ENCODE results near the gene DONSON. TPM values are rescaled to one million over a fixed set of nuclear protein-coding genes. Genes with fewer than 3 reads are reported as not detected.

DONSON gene
- total and polyA plus RNA-seq, 9 of the 15 experiments (the other 6 are each of a cell fraction or from before 2014, with no cell fraction given) = 26.7 to 124 (median 62.6) TPM

- TF ChIP-seq, protein P1, sequence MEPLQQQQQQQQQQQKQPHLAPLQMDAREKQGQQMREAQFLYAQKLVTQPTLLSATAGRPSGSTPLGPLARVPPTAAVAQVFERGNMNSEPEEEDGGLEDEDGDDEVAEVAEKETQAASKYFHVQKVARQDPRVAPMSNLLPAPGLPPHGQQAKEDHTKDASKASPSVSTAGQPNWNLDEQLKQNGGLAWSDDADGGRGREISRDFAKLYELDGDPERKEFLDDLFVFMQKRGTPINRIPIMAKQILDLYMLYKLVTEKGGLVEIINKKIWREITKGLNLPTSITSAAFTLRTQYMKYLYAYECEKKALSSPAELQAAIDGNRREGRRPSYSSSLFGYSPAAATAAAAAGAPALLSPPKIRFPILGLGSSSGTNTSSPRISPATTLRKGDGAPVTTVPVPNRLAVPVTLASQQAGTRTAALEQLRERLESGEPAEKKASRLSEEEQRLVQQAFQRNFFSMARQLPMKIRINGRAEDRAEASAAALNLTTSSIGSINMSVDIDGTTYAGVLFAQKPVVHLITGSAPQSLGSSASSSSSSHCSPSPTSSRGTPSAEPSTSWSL (CRISPR knock-in tag; IDR thresholded peaks at IDR 0.05; ENCODE audit: borderline replicate concordance) = no peak
- TF ChIP-seq ZNF124 (CRISPR knock-in tag; IDR thresholded peaks at IDR 0.05) (no peak), FOXJ2 (tag; IDR thresholded peaks at IDR 0.05) (no peak), E2F1 (CRISPR knock-in tag; IDR thresholded peaks at IDR 0.05) (no peak), MAFF (IDR thresholded peaks at IDR 0.05; ENCODE audit: low read length) (no peak), NR2C2 (CRISPR knock-in tag; IDR thresholded peaks at IDR 0.05) (no peak), NR2C2 (tag; IDR thresholded peaks at IDR 0.05) (0 out of 2 replicates have a peak, but pooled peaks have one; percentile 46), TAF7 (tag; IDR thresholded peaks at IDR 0.05) (no peak), HDGF (IDR thresholded peaks at IDR 0.05) (0 out of 2 replicates have a peak, but pooled peaks have one; percentile 31), ZNF224 (CRISPR knock-in tag; IDR thresholded peaks at IDR 0.05) (no peak), HINFP (tag; conservative IDR thresholded peaks at IDR 0.05; ENCODE audit: low read depth) (no peak), SPI1 (IDR thresholded peaks at IDR 0.05; ENCODE audit: borderline replicate concordance, low read depth, low read length) (no peak), MBD2 (IDR thresholded peaks at IDR 0.05; ENCODE audit: borderline replicate concordance, low read depth) (no peak), NR2C1 (IDR thresholded peaks at IDR 0.05) (no peak; the same call in 1 of the 2 replicates), NR2C1 (tag; IDR thresholded peaks at IDR 0.05) (0 out of 2 replicates have a peak, but pooled peaks have one; percentile 9), ZZZ3 (IDR thresholded peaks at IDR 0.05) (no peak), XRCC3 (IDR thresholded peaks at IDR 0.05) (no peak), TOE1 (IDR thresholded peaks at IDR 0.05; ENCODE audit: borderline replicate concordance) (no peak), TOE1 (CRISPR knock-in tag; IDR thresholded peaks at IDR 0.05; ENCODE audit: borderline replicate concordance, low read depth) (no peak), E2F3 (CRISPR knock-in tag; IDR thresholded peaks at IDR 0.05) (no peak)
- TF ChIP-seq, protein P2, sequence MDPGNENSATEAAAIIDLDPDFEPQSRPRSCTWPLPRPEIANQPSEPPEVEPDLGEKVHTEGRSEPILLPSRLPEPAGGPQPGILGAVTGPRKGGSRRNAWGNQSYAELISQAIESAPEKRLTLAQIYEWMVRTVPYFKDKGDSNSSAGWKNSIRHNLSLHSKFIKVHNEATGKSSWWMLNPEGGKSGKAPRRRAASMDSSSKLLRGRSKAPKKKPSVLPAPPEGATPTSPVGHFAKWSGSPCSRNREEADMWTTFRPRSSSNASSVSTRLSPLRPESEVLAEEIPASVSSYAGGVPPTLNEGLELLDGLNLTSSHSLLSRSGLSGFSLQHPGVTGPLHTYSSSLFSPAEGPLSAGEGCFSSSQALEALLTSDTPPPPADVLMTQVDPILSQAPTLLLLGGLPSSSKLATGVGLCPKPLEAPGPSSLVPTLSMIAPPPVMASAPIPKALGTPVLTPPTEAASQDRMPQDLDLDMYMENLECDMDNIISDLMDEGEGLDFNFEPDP (CRISPR knock-in tag; IDR thresholded peaks at IDR 0.05) = no peak
- TF ChIP-seq, protein P3, sequence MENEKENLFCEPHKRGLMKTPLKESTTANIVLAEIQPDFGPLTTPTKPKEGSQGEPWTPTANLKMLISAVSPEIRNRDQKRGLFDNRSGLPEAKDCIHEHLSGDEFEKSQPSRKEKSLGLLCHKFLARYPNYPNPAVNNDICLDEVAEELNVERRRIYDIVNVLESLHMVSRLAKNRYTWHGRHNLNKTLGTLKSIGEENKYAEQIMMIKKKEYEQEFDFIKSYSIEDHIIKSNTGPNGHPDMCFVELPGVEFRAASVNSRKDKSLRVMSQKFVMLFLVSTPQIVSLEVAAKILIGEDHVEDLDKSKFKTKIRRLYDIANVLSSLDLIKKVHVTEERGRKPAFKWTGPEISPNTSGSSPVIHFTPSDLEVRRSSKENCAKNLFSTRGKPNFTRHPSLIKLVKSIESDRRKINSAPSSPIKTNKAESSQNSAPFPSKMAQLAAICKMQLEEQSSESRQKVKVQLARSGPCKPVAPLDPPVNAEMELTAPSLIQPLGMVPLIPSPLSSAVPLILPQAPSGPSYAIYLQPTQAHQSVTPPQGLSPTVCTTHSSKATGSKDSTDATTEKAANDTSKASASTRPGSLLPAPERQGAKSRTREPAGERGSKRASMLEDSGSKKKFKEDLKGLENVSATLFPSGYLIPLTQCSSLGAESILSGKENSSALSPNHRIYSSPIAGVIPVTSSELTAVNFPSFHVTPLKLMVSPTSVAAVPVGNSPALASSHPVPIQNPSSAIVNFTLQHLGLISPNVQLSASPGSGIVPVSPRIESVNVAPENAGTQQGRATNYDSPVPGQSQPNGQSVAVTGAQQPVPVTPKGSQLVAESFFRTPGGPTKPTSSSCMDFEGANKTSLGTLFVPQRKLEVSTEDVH (IDR thresholded peaks at IDR 0.05; ENCODE audit: low read depth, partially characterized antibody) = no peak
Measured at GRCh38 chr21:33541105-33541711, 47.3 kb downstream of the DONSON start (continued).
